GM18909 (cell line): Measurements from ENCODE around the gene TSSC4.

ENCODE experiments used
- ATAC-seq: cut with Tn5 transposase; IDR thresholded peaks from one replicate; pipeline ENCODE4 v1.9.1; 2021; ENCODE audit warnings: mild to moderate bottlenecking; ENCODE audit not compliant: unreplicated experiment, poor library complexity

Gene TSSC4

GRCh38 chr11:2368851-2369180 lies 31.7 kb upstream of the TSSC4 start:
- ATAC-seq: no peak

GRCh38 chr11:2369320-2369719 lies 31.2 kb upstream of the TSSC4 start:
- no peak for ATAC-seq

GRCh38 chr11:2369896-2370295 lies 30.7 kb upstream of the TSSC4 start:
- ATAC-seq: no peak

- no peak for ATAC-seq
Observed at GRCh38 chr11:2374456-2375201, 25.9 kb upstream of the TSSC4 start.

GRCh38 chr11:2375341-2375853 lies 25.2 kb upstream of the TSSC4 start:
- ATAC-seq: no peak

- no peak for ATAC-seq
Observed at GRCh38 chr11:2375964-2376551, 24.5 kb upstream of the TSSC4 start.

- peak; percentile 53 for ATAC-seq
Observed at GRCh38 chr11:2376751-2377451, 23.6 kb upstream of the TSSC4 start, which contains the start of gene CD81. CD81 (plus strand) TSS chr11:2377310; CDS start chr11:2377550, 240 bp downstream.

- peak; percentile 7 for ATAC-seq
Observed at GRCh38 chr11:2377511-2378443, 22.8 kb upstream of the TSSC4 start.

GRCh38 chr11:2378527-2379210 lies 21.9 kb upstream of the TSSC4 start:
- no peak for ATAC-seq

GRCh38 chr11:2379466-2380174 lies 20.9 kb upstream of the TSSC4 start:
- ATAC-seq: no peak

GRCh38 chr11:2380396-2380795 lies 20.2 kb upstream of the TSSC4 start:
- no peak for ATAC-seq

- ATAC-seq: no peak
Observed at GRCh38 chr11:2380807-2381350, 19.7 kb upstream of the TSSC4 start.

- ATAC-seq: no peak
Observed at GRCh38 chr11:2381494-2382128, 18.9 kb upstream of the TSSC4 start.

GRCh38 chr11:2382129-2382517 lies 18.4 kb upstream of the TSSC4 start:
- no peak for ATAC-seq

- no peak for ATAC-seq
Observed at GRCh38 chr11:2382936-2383851, 17.4 kb upstream of the TSSC4 start.

GRCh38 chr11:2383852-2384804 lies 16.4 kb upstream of the TSSC4 start:
- no peak for ATAC-seq
